ENCODE measurements around the gene HCFC1R1. TPM values are rescaled to one million over a fixed set of nuclear protein-coding genes. Genes with fewer than 3 reads are reported as not detected.

The HCFC1R1 gene
- total and polyA plus RNA-seq, 2 of the 8 experiments (the other 6 are each of a cell fraction or from before 2014, with no cell fraction given): 72.7 to 138 TPM

- no peak for TF ChIP-seq YY1 (IDR thresholded peaks at IDR 0.05; ENCODE audit: low read depth, low read length)
- 0 out of 2 replicates have a peak, but pooled peaks have one; percentile 68 for TF ChIP-seq TAF1 (IDR thresholded peaks at IDR 0.05; ENCODE audit: low read depth, low read length)
- 0 out of 2 replicates have a peak, but pooled peaks have one; percentile 56 for TF ChIP-seq ATF2 (IDR thresholded peaks at IDR 0.05; ENCODE audit: low read length)
- peak; percentile 52 for TF ChIP-seq SAP30 (IDR thresholded peaks at IDR 0.05; ENCODE audit: insufficient read depth, insufficient replicate concordance, low read length)
- TF ChIP-seq CHD2 (IDR thresholded peaks at IDR 0.05; ENCODE audit: low read length): peak; percentile 33; the same call in 1 of the 2 replicates
- peak; percentile 4; the same call in 1 of the 2 replicates for TF ChIP-seq TEAD4 (IDR thresholded peaks at IDR 0.05; ENCODE audit: low read depth, low read length)
- TF ChIP-seq CREB1 (IDR thresholded peaks at IDR 0.05): peak; percentile 65
- TF ChIP-seq SP4 (IDR thresholded peaks at IDR 0.05; ENCODE audit: low read length): no peak; the same call in 1 of the 2 replicates
- no peak for TF ChIP-seq RBBP5 (IDR thresholded peaks at IDR 0.05; ENCODE audit: borderline replicate concordance, low read depth, low read length)
- peak in 1 of 2 experiments; percentile 12; a peak in 2 of 3 replicates for TF ChIP-seq POLR2A (IDR thresholded peaks at IDR 0.05; ENCODE audit: control extremely low read depth in 1 of 2, low read depth in 2 of 2, low read length in 2 of 2)
Observed at GRCh38 chr16:3020604-3021448, 2.9 kb downstream of the HCFC1R1 start (continued).

Measured in H1 (cell line).